ENCODE data around the gene RANBP1. TPM values are rescaled to one million over a fixed set of nuclear protein-coding genes. Genes with fewer than 3 reads are reported as not detected.

The RANBP1 gene
- total and polyA plus RNA-seq, 2 of the 8 experiments (the other 6 are each of a cell fraction or from before 2014, with no cell fraction given) = 343 to 484 TPM

DNA sequence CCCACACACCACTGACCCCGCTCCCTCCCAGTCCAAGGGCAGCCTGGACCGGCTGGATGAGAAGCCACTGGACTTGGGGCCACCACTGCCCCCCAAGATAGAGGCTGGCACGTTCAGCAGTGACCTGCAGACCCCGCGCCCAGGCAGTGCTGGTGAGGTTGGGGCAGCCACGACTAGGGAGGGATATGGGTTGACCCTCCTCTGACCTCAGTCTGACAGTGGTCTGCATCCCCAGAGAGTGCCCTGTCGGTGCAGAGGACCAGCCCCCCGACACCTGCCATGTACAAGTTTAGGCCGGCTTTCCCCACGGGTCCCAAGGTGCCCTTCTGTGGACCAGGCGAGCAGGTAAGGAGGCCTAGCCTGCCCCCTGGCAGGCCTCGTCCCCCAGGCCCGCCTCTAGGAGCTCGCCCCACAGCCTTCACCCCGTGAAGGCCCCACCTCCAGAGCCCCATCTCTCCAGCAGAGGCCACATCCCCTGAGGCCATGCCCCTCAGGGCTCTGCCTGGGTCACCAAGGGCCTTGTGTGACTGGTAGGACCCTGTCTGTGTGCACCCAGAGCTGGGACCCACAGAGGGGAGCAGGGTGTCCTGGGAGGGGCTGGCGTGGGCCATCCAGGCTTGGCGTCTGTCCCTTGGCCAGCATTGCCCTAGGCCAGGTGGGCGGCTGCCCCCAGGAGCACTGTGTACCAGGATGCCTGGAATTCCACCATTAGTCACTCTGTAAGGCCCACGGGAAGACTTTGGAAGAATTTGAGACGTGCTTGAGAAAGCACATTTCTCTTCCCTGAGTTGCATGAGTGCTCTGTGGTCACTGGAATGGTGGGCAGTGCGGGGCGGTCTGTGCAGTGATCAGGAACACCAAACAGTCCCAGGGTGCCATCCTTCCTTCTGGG is 25.5 kb downstream of the RANBP1 start:
- Histone ChIP-seq H3K27ac (ENCODE audit: low read depth, low read length) (no peak overlapping the region), H2BK20ac (ENCODE audit: low read length) (no peak overlapping the region), H3K27me3 (replicated peaks in 1 of 4; ENCODE audit: control insufficient read depth in 3 of 4, extremely low read depth in 1 of 4, insufficient read depth in 3 of 4, low read length in 3 of 4) (no peaks in the 10 kb centered on the region), H2BK12ac (ENCODE audit: low read depth, low read length) (no peak overlapping the region), H2BK120ac (replicated peaks; ENCODE audit: low read depth, low read length) (no peak overlapping the region), H3K56ac (replicated peaks; ENCODE audit: insufficient read length, low read depth, low read length) (no peak overlapping the region), H3K23ac (ENCODE audit: insufficient read length) (no peak overlapping the region), H4K8ac (ENCODE audit: extremely low read depth, insufficient read depth, low read length) (no peak overlapping the region), H3K4me2 (ENCODE audit: insufficient read depth in 1 of 2, low read depth in 2 of 2, low read length in 2 of 2) (no peak overlapping the region), H4K5ac (ENCODE audit: insufficient read length, low read depth, low read length) (no peak overlapping the region), H3K79me2 (ENCODE audit: control insufficient read depth in 1 of 2, insufficient read depth in 2 of 2, low read length in 2 of 2) (peaks cover 0 to 7% of the 10 kb centered on the region in 2 experiments; a peak in 3 of 4 replicates), H3K23me2 (ENCODE audit: low read depth, low read length) (no peaks in the 10 kb centered on the region), H2AFZ (ENCODE audit: low read length) (no peak overlapping the region), H2BK5ac (ENCODE audit: low read depth, low read length) (no peak overlapping the region; the same call in 1 of the 2 replicates), H3K4me3 (ENCODE audit: extremely low read depth in 1 of 4, insufficient read depth in 2 of 4, low read depth in 3 of 4, low read length in 4 of 4) (no peak overlapping the region), H4K20me1 (replicated peaks in 1 of 2; ENCODE audit: control insufficient read depth in 1 of 2, insufficient read depth in 2 of 2, low read length in 2 of 2) (peaks cover 9 to 25% of the 10 kb centered on the region in 2 experiments), H3K4ac (replicated peaks; ENCODE audit: insufficient read length, low read depth, low read length) (no peak overlapping the region), H3K79me1 (ENCODE audit: low read depth, low read length) (peaks cover 10% of the 10 kb centered on the region), H2BK15ac (ENCODE audit: low read length) (no peak overlapping the region), H3K4me1 (replicated peaks in 1 of 4; ENCODE audit: control insufficient read depth in 3 of 4, insufficient read depth in 4 of 4, low read length in 3 of 4) (no peaks in the 10 kb centered on the region), H3K14ac (ENCODE audit: insufficient read length) (no peak overlapping the region), H3K9me3 (ENCODE audit: insufficient read depth in 2 of 2, low read depth in 1 of 2, low read length in 1 of 2) (no peaks in the 10 kb centered on the region), H3K36me3 (ENCODE audit: control insufficient read depth in 2 of 4, insufficient read depth in 4 of 4, low read length in 3 of 4) (peaks cover 0 to 6% (median 2%) of the 10 kb centered on the region in 4 experiments; a peak in 1 of 8 replicates), H4K91ac (replicated peaks; ENCODE audit: insufficient read length, low read length) (no peak overlapping the region), H2AK5ac (ENCODE audit: low read depth, low read length) (no peak overlapping the region), H3K9ac (replicated peaks in 1 of 4; ENCODE audit: extremely low read depth in 1 of 4, low read depth in 3 of 4, low read length in 3 of 4) (no peak overlapping the region), H3K18ac (ENCODE audit: extremely low read depth, low read length) (no peak overlapping the region)
- FAIRE-seq (no peak), DNase-seq (ENCODE audit: low read depth in 1 of 2, low spot score in 2 of 2) (no peak)
- ChIA-PET CTCF (ENCODE audit: partially characterized antibody) (interaction anchor here (1.2 kb wide), 1 partner anchor 13 kb away, joined by 4 read pairs; no protein-coding TSS in a partner anchor), POLR2A (ENCODE audit: partially characterized antibody) (interaction anchor here (10.1 kb wide), 1 partner anchor 14 kb away, joined by 104 read pairs; no protein-coding TSS in a partner anchor)
- WGBS, 2 experiments (ENCODE audit: extremely low coverage in 1 of 2, insufficient coverage in 1 of 2, insufficient read length in 1 of 2, insufficient replicate concordance in 2 of 2, low coverage in 1 of 2, low lambda C conversion rate in 2 of 2, missing lambda C conversion rate in 1 of 2) = 84% methylated on average over 18 of the region's 22 CpGs; no CpG with 5 or more reads in 1 of the 2 experiments
- TF ChIP-seq CBX5 (IDR thresholded peaks at IDR 0.05; ENCODE audit: low read depth, low read length) (no peak), BACH1 (IDR thresholded peaks at IDR 0.05; ENCODE audit: low read length) (no peak), RAD21 (IDR thresholded peaks at IDR 0.05 in 1 of 2, conservative IDR thresholded peaks at IDR 0.05 in 1 of 2; ENCODE audit: low read depth in 2 of 2, low read length in 2 of 2) (no peak), TCF12 (IDR thresholded peaks at IDR 0.05; ENCODE audit: low read depth, low read length) (no peak), CBX8 (IDR thresholded peaks at IDR 0.05; ENCODE audit: borderline replicate concordance, low read depth, low read length) (no peak), CTBP2 (IDR thresholded peaks at IDR 0.05; ENCODE audit: borderline replicate concordance, insufficient read depth, insufficient read length, low read length) (no peak), CHD1 (IDR thresholded peaks at IDR 0.05; ENCODE audit: low read depth, low read length) (no peak), GTF2F1 (IDR thresholded peaks at IDR 0.05; ENCODE audit: borderline replicate concordance, low read depth, low read length) (no peak), POLR2AphosphoS5 (IDR thresholded peaks at IDR 0.05; ENCODE audit: low read depth, low read length) (no peak), EGR1 (IDR thresholded peaks at IDR 0.05; ENCODE audit: borderline replicate concordance, low read depth, low read length) (no peak)
- TF ChIP-seq, protein P1, sequence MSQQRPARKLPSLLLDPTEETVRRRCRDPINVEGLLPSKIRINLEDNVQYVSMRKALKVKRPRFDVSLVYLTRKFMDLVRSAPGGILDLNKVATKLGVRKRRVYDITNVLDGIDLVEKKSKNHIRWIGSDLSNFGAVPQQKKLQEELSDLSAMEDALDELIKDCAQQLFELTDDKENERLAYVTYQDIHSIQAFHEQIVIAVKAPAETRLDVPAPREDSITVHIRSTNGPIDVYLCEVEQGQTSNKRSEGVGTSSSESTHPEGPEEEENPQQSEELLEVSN (IDR thresholded peaks at IDR 0.05) = no peak

Measured in H1 (cell line).